SK-N-MC (cell line): ENCODE data around the gene GNAT3.

Source experiments
- EZH2 ChIP-seq: fragments of 200-600 bp; sonication (generic); IDR thresholded peaks from one replicate; pipeline ENCODE4 v1.6.1; 2017; ENCODE audit warnings: antibody characterized with exemption
- POLR2AphosphoS5 ChIP-seq: IDR thresholded peaks from 2 replicates; pipeline ENCODE4 v1.6.1; 2012; ENCODE audit warnings: mild to moderate bottlenecking, low read depth, low read length, borderline replicate concordance

DNA sequence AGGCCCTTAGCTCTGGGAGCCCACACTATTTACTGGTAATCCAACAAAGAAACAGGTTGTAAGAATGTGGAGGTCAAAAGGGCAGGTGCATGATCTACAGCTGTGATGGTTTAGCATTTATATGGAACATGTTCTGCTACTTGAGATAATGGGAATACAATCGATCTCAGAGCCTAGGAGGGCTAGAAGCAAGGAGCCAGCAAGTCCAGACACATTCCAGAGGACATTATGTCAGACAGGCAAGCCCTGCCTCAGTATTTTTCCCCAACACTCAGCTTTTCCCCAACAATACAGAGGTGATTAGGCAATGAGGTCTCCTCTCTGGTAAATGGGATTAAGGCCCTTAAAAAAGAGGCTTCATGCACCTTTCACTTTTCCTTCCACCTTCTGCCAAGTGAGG is 21.4 kb upstream of the GNAT3 start:
- TF ChIP-seq POLR2AphosphoS5 (no peak), EZH2 (no peak)
